Stimulated activated naive B cell treated with anti-CD40 and anti-IgM and Interleukin-4, amounts not matched to agents 10 μg/mL and 1 μg/mL and 100 μg/mL, for 72 hours (primary cell): ENCODE results near the gene KPNA1.

Source experiments
- ATAC-seq, 2 donors: fragments of 150-1000 bp; cut with Tn5 transposase; replicated peaks; 2 replicates each; pipeline ENCODE4 v1.10.0; 2021; ENCODE audit warnings: moderate library complexity in 1 of 2
- DNase-seq: peaks from one replicate; pipeline ENCODE4 v3.0.0; 2021
- H3K27ac Mint-ChIP-seq: one replicate; pipeline ENCODE4 v1.8.0; 2022; ENCODE audit warnings: mild to moderate bottlenecking, mixed read lengths
- H3K27me3 Mint-ChIP-seq, 2 donors: one replicate each; pipeline ENCODE4 v1.8.0; 2022; ENCODE audit warnings: mixed read lengths in 2 of 2
- H3K36me3 Mint-ChIP-seq, 2 donors: one replicate each; pipeline ENCODE4 v1.8.0; 2022; ENCODE audit warnings: mixed read lengths in 2 of 2, mild to moderate bottlenecking in 1 of 2
- H3K4me1 Mint-ChIP-seq, 2 donors: one replicate each; pipeline ENCODE4 v1.8.0; 2022; ENCODE audit warnings: mixed read lengths in 2 of 2, mild to moderate bottlenecking in 1 of 2
- H3K4me3 Mint-ChIP-seq, 2 donors: one replicate each; pipeline ENCODE4 v1.8.0; 2022; ENCODE audit warnings: mild to moderate bottlenecking in 2 of 2, mixed read lengths in 2 of 2, moderate library complexity in 1 of 2
- H3K9me3 Mint-ChIP-seq, 2 donors: one replicate each; pipeline ENCODE4 v1.8.0; 2022; ENCODE audit warnings: mixed read lengths in 2 of 2, mild to moderate bottlenecking in 1 of 2

The KPNA1 gene

DNA sequence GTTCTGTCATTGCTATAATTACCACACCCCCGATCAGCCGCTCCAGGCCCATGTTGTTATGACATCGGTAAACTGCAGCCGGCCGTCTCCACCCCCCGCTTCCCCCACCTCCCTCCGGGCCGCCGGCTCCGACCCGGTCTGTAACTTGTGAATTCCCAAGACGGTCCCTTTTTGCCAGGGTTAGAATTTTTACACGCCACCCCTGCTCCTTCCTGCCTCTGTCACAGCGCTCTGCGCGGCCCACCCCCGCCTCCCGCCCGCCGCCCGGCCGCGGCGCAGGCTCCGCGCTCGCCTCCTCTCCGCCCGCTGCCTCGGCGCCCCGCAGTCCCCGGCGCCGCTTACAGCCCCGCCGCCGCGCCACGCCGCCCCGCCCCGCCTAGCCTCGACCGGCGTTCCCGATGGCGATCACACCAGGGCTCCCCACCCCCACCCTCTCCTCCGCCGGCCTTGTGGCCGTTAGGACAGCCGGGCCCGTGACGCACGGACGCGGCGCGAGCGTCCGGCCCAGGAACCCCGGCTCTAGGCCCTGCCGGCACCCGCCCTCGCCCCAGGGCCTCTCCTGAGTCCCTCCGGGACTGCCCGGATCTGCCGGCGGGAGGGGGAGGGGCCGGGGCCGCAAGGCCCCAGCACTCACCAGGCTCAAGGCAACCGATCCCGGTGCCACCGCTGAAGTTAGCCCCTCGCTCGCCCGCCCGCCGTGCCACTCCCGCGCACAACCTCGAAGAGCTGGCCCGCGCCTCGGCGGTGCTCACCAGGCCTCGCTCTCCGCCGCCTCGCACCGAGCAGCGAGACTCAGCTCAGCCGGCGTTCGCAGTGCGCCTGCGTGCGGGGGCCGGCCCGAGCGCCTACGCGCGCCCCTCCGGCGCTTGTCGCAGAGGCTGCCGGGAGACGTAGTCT lies at the start of gene KPNA1:
Gene KPNA1 (minus strand): TSS at position 817 of the 897 bp plus-strand sequence. CDS start 18,374 bp downstream, outside the sequence.
- DNase-seq: peak; percentile 91
- H3K36me3 Mint-ChIP-seq: peaks cover 13 to 26% of the 10 kb centered on the region in 2 donors
- peak within 1 kb of the TSS; percentile 83 to 91 for H3K4me3 Mint-ChIP-seq
- no peaks in the 10 kb centered on the region for H3K27me3 Mint-ChIP-seq
- peaks cover 0 to 6% of the 10 kb centered on the region in 2 donors for H3K9me3 Mint-ChIP-seq
- H3K4me1 Mint-ChIP-seq: peaks cover 23 to 49% of the 10 kb centered on the region in 2 donors
- ATAC-seq: peak; percentile 88 to 90
- peak within 1 kb of the TSS; percentile 94 for H3K27ac Mint-ChIP-seq

DNA sequence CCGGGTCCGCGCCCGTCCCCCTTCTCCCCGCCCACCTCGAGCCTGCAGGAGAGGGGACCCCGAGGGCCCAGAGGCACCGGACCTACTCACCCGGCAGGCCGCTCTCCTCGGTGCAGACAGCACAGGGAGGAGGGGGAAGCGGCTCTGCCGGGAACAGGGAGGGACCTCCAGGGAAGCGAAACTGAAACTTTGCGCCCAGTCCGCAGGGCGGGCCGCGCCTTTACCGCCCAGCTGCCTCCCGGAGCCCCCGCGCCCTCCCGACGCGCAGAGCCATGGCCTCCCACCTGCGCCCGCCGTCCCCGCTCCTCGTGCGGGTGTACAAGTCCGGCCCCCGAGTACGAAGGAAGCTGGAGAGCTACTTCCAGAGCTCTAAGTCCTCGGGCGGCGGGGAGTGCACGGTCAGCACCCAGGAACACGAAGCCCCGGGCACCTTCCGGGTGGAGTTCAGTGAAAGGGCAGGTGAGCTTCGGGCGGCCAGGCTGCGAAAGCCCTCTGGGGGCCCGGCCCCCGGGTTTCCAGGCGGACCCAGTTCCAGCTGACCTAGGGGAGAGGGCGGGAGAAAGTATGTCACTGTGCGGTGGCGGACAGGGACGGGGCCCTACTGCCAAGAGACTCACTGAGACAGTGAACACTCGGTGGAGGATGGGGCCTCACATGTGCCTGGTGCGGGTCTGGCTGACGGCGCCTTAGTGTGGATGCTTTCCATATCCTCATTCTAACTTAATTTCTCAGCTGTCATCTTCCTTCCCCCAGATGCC lies 49.6 kb upstream of the KPNA1 start, which contains the start of the genes DTX3L and PARP9:
Gene DTX3L (plus strand): TSS at position 184 of the 758 bp plus-strand sequence. CDS start 89 bp downstream, at position 273.
Gene PARP9 (minus strand): TSS at position 146 of the 758 bp plus-strand sequence. CDS start 4,680 bp downstream, outside the sequence.
- peaks cover 50 to 87% of the 10 kb centered on the region in 2 donors for H3K4me1 Mint-ChIP-seq
- H3K36me3 Mint-ChIP-seq: peaks cover 33 to 50% of the 10 kb centered on the region in 2 donors
- H3K27me3 Mint-ChIP-seq: no peaks in the 10 kb centered on the region
- DNase-seq (peak; percentile 57), ATAC-seq (peak; percentile 81 to 82)
- peak within 1 kb of the TSS; percentile 96 for H3K27ac Mint-ChIP-seq
- H3K4me3 Mint-ChIP-seq: peak within 1 kb of the TSS; percentile 86 to 91
- H3K9me3 Mint-ChIP-seq: no peaks in the 10 kb centered on the region

DNA sequence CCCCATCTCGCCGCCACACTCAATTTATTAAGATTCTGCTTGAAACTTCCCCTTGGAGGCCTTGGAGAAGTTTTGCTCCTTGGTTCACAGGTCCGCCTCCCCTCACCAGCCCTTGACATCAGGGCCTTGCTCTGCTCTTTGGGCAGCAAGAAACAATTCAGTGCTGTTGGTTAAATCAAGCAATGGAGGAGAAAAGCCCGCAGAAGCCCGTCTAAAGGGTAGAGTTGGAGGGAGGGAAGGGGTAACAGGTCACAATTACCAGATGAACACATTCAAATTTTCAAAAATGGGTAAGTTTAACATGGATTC lies 48.9 kb upstream of the KPNA1 start:
- Mint-ChIP-seq H3K27ac (peak overlapping the region; percentile 96), H3K36me3 (peaks cover 33 to 49% of the 10 kb centered on the region in 2 donors), H3K27me3 (no peaks in the 10 kb centered on the region), H3K4me1 (peaks cover 44 to 80% of the 10 kb centered on the region in 2 donors), H3K9me3 (no peaks in the 10 kb centered on the region), H3K4me3 (peak overlapping the region; percentile 86 to 91)
- ATAC-seq (peak in 1 of 2 donors; percentile 20), DNase-seq (no peak)

DNA sequence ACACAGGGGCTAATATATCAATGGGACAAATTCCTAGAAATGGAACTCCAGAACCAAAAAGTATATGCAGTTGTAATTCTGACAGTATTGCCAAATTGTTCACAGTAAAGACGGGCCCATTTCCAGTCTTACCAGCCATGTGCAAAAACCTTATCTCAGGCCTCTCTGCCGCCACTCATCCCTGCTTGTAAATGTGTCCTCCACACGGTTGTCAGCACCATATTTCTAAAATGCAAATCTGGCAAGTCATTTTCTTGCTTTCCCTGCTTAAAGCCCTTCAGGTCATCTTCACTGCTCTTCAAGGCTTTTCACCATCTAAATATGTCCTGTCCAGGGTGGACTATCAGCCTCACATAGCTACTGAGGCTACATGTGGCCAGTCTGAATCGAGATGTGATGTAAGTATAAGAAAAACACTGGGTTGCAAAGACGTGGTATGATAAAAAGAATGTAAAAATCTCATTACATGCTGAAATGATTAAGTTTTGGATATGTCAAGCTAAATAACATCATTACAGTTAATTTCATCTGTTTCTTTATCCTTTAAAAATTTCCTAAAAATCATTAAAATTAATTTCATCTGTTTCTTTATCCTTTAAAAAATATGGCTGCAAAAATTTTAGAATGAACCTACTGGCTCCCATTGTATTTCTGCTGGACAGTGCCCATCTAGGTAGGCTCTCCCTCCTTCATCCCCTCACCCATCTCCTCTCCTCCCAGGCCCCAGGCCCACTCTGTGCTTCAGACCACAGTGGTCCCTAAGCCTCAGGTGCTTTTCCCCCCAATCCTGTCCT lies 48.4 kb upstream of the KPNA1 start:
- H3K27me3 Mint-ChIP-seq: no peaks in the 10 kb centered on the region
- peak overlapping the region; percentile 96 for H3K27ac Mint-ChIP-seq
- no peak for ATAC-seq
- no peaks in the 10 kb centered on the region for H3K9me3 Mint-ChIP-seq
- peaks cover 30 to 45% of the 10 kb centered on the region in 2 donors for H3K36me3 Mint-ChIP-seq
- H3K4me1 Mint-ChIP-seq: peaks cover 40 to 75% of the 10 kb centered on the region in 2 donors
- peak overlapping the region; percentile 86 to 91 for H3K4me3 Mint-ChIP-seq
- DNase-seq: no peak

DNA sequence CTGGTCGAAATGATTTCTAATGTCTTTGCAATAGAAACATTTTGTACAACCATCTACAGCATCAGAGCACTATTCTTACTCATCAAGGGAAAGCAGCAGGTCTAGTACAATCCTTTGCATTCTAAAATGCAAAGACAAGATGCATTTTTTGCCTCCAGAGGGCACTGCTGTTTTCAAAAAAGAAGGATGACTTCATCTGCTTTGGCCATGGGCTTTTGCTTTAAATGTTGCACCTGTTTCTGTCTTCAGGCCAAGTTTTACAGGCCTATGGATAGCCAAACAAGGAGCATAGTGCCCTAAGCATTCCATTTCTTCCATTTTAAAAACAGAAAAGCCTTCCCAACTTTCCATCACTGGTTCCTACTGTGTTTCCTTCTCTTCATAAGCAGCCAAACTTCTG lies 45.9 kb upstream of the KPNA1 start:
- Mint-ChIP-seq H3K27me3 (no peaks in the 10 kb centered on the region), H3K4me3 (no peak overlapping the region), H3K9me3 (no peaks in the 10 kb centered on the region), H3K27ac (peak overlapping the region; percentile 79), H3K4me1 (peaks cover 26 to 50% of the 10 kb centered on the region in 2 donors), H3K36me3 (peaks cover 28 to 40% of the 10 kb centered on the region in 2 donors)
- ATAC-seq (peak; percentile 55 to 63), DNase-seq (peak; percentile 55)

DNA sequence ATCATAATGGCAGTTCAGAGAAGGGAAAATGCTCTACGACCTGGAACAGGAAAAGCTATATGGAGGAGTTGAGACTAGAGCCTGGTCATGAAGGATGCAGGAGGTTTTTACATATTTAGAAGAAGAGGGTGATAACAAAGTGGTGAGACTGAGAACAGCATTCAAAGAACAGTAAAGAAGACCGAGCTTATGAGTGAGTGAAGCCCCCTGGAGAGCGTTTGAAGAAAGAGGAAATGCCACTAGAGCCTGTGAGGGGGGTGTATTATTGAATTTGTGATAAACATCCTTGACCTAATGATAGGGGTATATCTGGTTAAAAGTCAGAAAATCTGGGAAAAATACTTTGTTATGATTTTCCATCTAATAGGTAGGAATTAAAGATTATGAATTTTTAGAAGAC lies 45.2 kb upstream of the KPNA1 start:
- no peaks in the 10 kb centered on the region for H3K27me3 Mint-ChIP-seq
- ATAC-seq (no peak), DNase-seq (no peak)
- H3K36me3 Mint-ChIP-seq: peaks cover 36 to 44% of the 10 kb centered on the region in 2 donors
- no peak overlapping the region for H3K4me3 Mint-ChIP-seq
- H3K9me3 Mint-ChIP-seq: no peaks in the 10 kb centered on the region
- no peak overlapping the region for H3K27ac Mint-ChIP-seq
- peaks cover 24 to 43% of the 10 kb centered on the region in 2 donors for H3K4me1 Mint-ChIP-seq

DNA sequence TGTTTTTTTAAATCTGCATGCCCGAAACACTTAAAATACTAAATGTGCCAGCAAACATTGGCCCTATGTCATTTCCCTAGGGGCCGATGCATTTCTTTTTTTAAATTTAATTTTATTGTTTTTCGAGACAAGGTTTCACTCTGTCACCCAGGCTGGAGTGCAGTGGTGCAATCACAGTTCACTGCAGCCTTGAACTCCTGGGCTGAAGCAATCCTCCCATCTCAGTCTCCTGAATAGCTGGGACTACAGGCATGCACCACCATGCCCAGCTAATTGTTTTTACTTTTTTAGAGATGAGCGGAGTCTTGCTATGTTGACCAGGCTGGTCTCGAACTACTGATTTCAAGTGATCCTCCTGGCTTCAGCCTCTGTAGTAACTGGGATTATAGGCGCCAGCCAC lies 43.9 kb upstream of the KPNA1 start:
- DNase-seq: no peak
- peaks cover 27 to 45% of the 10 kb centered on the region in 2 donors for H3K4me1 Mint-ChIP-seq
- H3K9me3 Mint-ChIP-seq: no peaks in the 10 kb centered on the region
- H3K27ac Mint-ChIP-seq: no peak overlapping the region
- ATAC-seq: no peak
- H3K27me3 Mint-ChIP-seq: no peaks in the 10 kb centered on the region
- peaks cover 39 to 49% of the 10 kb centered on the region in 2 donors for H3K36me3 Mint-ChIP-seq
- H3K4me3 Mint-ChIP-seq: no peak overlapping the region

DNA sequence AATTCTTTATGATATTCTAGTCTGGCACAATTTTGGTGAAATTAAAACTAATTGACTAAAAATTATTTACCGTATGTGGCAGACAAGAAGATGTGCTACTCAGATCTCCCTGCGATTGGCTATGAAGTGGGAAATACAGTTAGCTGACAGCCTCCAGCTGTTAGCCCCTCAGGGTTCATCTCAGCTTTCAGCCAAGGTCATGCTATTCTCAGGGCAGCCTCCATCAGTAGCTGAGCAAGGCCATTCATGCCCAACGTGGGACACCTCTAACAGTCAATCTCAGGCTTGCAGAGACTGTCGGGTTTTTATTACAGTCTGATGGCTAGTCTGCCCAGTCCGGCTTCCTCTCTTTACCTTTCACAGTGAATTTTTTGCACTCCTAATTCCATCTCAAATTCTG lies 42.6 kb upstream of the KPNA1 start:
- H3K36me3 Mint-ChIP-seq: peaks cover 46 to 54% of the 10 kb centered on the region in 2 donors
- H3K27ac Mint-ChIP-seq: no peak overlapping the region
- peaks cover 20 to 32% of the 10 kb centered on the region in 2 donors for H3K4me1 Mint-ChIP-seq

DNA sequence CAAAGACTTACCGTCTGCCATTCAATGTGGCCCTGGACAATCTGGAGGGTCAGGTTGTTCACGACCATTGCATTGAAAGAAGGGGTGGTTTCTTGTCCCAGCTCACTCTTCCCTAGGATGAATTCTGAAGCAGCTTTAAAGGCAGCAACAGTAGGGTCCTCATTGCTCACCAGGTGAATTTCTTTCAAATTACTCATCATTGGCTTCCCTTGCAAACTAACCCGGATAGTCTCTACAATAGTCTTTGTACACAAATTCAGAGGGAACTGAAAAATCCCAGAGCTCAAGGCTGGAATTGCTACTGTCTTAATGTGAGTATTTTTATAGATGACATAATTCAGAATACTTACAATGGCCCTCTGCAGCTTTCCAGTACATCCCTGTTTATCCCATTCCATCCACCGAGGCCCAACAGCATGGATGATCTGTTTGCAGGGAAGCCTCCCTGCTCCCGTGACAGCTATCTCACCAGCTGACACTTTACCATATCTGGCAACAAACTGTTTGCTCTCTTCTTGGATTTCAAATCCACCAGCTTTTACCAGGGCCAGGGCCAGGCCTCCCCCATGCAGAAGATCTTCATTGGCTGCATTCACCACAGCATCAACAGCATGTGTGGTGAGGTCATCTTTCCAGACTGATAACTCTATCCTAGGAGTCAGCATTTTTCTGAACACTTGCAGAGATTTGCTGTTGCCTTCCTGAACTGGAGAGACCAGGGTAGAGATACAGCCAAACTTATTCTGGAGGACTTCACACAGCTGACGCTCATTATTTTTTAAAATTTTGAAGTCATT lies 40.7 kb upstream of the KPNA1 start:
- H3K36me3 Mint-ChIP-seq: peaks cover 59 to 65% of the 10 kb centered on the region in 2 donors
- DNase-seq: no peak
- H3K27me3 Mint-ChIP-seq: no peaks in the 10 kb centered on the region
- H3K9me3 Mint-ChIP-seq: no peaks in the 10 kb centered on the region
- ATAC-seq: no peak
- H3K4me3 Mint-ChIP-seq: no peak overlapping the region
- peaks cover 11 to 13% of the 10 kb centered on the region in 2 donors for H3K4me1 Mint-ChIP-seq
- no peak overlapping the region for H3K27ac Mint-ChIP-seq

More for the DNA sequence above, 42.6 kb upstream of the KPNA1 start:
- Mint-ChIP-seq H3K4me3 (no peak overlapping the region), H3K9me3 (no peaks in the 10 kb centered on the region), H3K27me3 (no peaks in the 10 kb centered on the region)
- no peak for DNase-seq
- no peak for ATAC-seq

DNA sequence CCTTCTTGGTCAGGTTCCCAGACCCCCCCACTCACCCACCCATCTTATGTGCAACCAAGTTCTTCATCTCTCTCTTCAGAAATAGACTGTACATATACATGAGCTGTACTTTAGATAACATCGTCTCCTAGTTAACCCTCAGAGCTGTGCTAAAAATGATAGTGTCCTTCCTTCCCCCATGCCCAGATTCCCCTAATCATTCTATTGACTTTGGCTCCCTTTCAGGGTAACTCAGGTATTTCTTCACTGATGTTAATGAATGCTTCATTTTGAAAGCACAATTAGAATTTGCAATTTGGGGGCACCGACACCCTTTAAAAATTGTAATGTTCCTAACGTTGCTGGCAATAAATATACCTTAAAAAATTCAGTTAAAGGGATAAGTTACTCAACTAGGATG lies 38.4 kb upstream of the KPNA1 start:
- Mint-ChIP-seq H3K9me3 (no peaks in the 10 kb centered on the region), H3K4me3 (no peak overlapping the region), H3K27ac (no peak overlapping the region), H3K4me1 (peaks cover 5 to 6% of the 10 kb centered on the region in 2 donors), H3K27me3 (no peaks in the 10 kb centered on the region), H3K36me3 (peaks cover 60 to 71% of the 10 kb centered on the region in 2 donors)
- DNase-seq (no peak), ATAC-seq (no peak)

DNA sequence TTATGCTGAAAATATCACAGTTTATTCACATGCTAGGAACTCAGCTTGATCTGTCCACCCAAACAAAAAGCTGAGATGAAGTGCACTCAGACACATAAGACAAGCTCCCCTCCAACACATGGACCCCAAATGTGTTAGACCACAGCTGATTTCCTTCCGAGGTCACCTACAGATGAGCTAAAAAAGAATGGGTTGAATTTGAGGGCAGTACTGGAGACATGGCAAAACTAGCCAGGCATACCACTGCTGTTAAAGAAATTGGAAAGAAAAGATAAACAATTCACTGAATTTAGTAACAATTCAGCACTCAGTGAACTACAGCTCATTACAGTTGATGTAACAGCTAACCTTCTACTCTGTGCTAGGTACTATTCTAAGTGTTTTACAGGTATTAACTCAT lies 33.9 kb upstream of the KPNA1 start:
- H3K4me1 Mint-ChIP-seq: peaks cover 0 to 2% of the 10 kb centered on the region in 2 donors
- no peak for DNase-seq
- no peaks in the 10 kb centered on the region for H3K9me3 Mint-ChIP-seq
- no peaks in the 10 kb centered on the region for H3K27me3 Mint-ChIP-seq
- H3K4me3 Mint-ChIP-seq: no peak overlapping the region
- peaks cover 50 to 66% of the 10 kb centered on the region in 2 donors for H3K36me3 Mint-ChIP-seq
- H3K27ac Mint-ChIP-seq: no peak overlapping the region
- ATAC-seq: no peak

DNA sequence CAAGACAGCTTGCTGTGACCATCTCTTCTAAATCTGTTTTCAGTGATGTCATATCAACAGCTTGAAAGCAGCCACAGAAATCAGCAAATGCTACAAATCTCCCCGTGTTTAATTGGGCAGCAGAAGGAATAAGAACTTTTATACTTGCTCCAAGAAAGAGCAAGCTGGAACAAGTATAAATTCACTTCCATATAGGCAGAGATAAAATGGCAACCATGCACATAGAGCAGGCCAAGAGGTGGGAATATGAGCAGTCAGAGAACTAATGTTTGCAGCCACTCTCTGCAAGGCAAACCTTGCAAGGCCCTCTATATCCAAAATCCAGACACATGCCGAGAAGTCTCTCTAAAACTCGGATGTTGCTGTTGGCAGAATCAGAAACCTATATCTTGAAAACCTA lies 33.3 kb upstream of the KPNA1 start:
- DNase-seq: no peak
- H3K4me1 Mint-ChIP-seq: peaks cover 0 to under 1% of the 10 kb centered on the region in 2 donors
- H3K4me3 Mint-ChIP-seq: no peak overlapping the region
- no peak for ATAC-seq
- no peaks in the 10 kb centered on the region for H3K9me3 Mint-ChIP-seq
- H3K27ac Mint-ChIP-seq: no peak overlapping the region
- no peaks in the 10 kb centered on the region for H3K27me3 Mint-ChIP-seq
- H3K36me3 Mint-ChIP-seq: peaks cover 51 to 66% of the 10 kb centered on the region in 2 donors

DNA sequence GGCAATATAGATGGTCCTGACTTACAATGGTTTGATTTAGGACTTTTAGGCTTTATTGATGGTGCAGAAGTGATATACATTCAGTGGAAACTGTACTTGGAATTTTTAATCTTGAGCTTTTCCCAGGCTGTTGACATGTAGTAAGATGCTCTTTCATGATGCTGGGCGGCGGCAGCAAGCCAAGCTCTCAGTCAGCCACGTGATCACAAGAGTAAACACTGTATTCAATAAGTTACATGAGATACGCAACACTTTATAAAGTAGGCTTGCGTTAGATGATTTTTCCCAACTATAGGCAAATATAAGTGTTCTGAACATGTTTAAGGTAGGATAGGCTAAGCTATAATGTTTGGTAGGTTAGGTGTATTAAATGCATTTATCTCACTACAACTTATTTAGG lies 31.4 kb upstream of the KPNA1 start:
- ATAC-seq (no peak), DNase-seq (no peak)
- H3K36me3 Mint-ChIP-seq: peaks cover 42 to 56% of the 10 kb centered on the region in 2 donors
- no peak overlapping the region for H3K27ac Mint-ChIP-seq
- H3K4me1 Mint-ChIP-seq: no peaks in the 10 kb centered on the region
- no peaks in the 10 kb centered on the region for H3K27me3 Mint-ChIP-seq
- no peaks in the 10 kb centered on the region for H3K9me3 Mint-ChIP-seq
- H3K4me3 Mint-ChIP-seq: no peak overlapping the region
